Kasumi-1 (cell line): Measurements from ENCODE around the gene CCDC57.

Source experiments
- DNase-seq, 2 experiments: peaks; one replicate each; lab custom pipeline; 2025; lab: John Stamatoyannopoulos, UW

Gene CCDC57

GRCh38 chr17:82106688-82107305 lies 105.8 kb downstream of the CCDC57 start:
- no peak for DNase-seq

- DNase-seq: peak; percentile 93 to 97
Measured at GRCh38 chr17:82105882-82106687, 106.6 kb downstream of the CCDC57 start.

DNA sequence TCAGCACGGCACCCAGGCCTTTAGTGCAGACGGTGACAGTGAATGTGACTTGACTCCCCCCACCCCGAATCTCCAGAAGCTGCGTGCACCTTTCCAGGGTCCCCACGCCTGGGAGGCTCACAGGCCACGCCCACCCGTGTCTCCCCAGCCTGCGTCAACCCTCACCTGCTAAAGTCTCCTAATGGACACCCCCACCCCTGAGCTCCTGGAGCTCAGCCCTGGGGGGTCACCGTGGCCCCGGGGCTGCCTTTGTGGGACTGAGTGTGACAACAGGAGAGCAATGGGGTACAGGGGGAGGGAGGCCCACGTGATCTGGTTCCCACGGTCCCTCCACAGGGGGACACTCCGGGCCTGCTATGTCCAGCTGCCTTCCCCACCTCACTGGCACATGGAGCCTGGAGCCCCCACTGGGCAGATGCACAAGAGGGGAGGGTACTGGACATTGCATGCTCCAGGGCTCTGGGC lies 107.2 kb downstream of the CCDC57 start:
- no peak for DNase-seq

DNA sequence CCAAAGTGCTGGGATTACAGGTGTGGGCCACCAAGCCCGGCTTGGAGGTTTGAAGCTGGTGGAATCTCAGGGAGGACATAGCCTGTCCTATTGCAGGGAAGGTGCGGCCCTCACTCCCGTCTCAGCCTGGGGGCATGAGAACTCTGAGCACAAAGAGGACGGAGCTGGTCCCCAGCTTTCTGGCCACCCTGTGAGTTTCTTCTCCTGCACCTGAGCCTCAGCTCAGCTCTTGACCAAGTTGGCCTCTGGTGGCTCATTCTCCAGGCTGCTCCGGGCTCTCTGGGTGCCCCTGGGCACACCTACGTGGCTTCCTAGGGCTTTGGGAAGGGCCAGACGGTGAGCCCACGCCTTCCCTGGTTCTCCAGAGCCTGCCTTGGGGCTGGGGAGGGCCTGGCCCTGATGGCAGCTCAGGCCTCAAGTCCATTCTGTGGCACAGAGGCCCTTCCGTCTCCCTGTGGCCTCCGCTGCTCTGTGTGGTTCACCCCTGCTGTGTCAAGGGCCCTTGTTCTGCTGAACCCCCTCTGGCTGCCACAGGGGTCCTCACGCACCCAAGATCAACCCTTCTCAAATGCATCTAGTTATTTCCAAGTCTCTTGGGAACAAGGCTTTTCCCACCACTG lies 107.7 kb downstream of the CCDC57 start:
- DNase-seq: no peak

GRCh38 chr17:82103553-82104451 lies 108.8 kb downstream of the CCDC57 start:
- DNase-seq: no peak

GRCh38 chr17:82101767-82102679 lies 110.6 kb downstream of the CCDC57 start:
- no peak for DNase-seq

- DNase-seq: no peak
Measured at GRCh38 chr17:82101301-82101715, 111.3 kb downstream of the CCDC57 start.

GRCh38 chr17:82100502-82101298 lies 111.9 kb downstream of the CCDC57 start:
- no peak for DNase-seq

DNA sequence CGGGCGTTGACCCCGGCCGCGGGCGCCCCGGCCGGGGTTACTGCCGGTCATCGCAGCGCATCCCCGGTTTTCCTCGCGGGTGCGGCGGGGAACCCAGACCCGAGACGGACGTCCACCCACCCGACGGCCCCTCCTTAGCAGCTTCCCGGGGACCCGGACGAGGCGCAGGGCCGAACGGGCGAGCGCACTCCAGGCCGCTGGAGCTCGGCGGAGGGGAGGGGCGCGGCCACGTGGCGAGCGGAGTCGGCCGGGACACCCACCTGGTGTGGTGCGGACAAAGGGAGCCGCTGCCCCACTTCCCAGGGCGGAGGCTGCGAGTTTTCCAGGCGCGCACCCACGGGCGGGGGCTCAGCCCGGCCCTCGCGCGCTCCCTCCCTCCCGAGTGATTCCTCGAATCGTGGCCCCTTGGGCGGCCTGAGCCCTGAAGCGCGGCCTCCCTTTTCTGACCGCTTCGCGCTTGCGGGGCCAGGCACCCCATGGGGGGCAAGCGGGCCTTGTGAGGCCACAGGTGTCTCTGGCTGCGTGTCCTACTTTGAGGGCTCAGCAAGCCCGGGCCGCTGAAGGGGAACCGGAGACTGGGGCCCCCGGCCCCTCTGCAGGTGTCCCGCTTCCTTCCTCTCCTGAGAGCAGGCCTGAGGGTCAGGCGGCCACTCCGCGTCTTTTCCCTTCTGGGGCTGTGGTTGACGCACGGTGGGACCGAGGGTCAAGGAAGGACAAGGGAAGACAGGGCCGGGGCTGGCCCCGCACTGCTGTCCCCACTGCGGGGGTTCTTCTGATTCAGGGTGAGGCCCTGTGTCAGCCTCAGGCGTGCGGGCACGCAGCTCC lies 113.5 kb downstream of the CCDC57 start:
- DNase-seq: peak in 1 of 2 experiments; percentile 17

GRCh38 chr17:82098169-82098938 lies 114.3 kb downstream of the CCDC57 start, which contains the start of gene FASN:
Gene FASN (minus strand): TSS chr17:82098236. CDS start chr17:82096445, 1,791 bp downstream.
- DNase-seq: peak; percentile 93 to 94

- DNase-seq: no peak
Measured at GRCh38 chr17:82097919-82098168, 114.8 kb downstream of the CCDC57 start.

DNA sequence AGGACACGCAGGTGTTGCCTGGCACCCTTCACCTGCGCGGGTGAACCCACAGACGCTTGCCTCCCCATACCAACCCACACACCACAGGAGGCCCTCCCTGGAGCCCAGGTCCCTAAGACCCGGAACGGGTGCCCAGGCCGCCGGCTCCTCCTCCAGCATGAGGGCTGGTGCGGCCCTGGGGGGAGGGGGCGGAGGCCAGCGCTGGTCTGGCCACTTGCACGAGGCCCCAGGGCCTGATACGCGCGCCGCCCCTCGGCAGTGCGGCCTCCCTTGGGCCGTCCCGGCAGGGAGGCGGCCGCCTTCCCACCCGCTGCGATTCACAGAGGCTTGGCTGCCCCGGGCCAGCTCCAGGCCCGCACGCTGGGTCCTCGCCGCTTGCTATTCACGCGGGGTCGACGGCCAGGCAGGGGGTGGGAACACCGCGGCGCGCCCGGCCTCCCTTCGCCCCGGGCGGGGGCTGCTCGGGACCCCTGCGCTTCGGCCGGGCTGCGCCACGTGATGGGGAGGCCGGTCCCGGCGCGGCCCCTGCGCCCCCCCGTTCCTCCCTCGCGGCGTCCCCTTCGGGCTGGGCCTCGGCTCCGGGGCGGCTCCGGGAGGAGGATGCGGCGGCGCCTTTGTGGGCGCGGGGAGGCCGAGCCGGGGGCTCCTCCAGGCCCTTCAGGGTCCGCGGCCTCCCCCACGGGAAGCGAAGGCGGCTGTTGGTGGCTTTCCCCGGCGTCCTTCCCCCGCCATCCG lies 115.3 kb downstream of the CCDC57 start:
- DNase-seq: no peak

DNA sequence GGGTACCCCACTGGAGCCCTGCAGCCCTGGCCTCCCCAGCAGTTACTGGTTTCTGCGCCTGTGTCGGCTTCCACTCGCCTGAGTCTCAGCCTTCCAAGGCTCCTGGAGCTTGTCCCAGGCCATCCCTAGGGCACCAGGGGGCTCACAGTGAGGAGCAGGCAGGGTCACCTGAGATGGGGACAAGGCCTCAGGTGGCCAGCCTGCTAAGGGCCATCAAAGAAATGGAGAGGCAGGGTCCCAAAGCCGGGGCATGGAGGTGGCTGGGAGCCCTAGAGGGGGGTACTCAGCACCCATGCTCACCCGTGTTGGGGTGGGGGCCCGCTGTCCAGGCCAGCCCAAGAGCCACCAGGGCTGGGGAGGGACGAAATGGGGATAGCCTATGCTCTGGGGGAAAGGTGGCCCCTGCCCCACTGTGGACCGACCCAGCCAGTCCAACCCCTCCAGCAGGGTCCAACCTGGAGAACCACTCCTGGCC lies 115.9 kb downstream of the CCDC57 start:
- no peak for DNase-seq

DNA sequence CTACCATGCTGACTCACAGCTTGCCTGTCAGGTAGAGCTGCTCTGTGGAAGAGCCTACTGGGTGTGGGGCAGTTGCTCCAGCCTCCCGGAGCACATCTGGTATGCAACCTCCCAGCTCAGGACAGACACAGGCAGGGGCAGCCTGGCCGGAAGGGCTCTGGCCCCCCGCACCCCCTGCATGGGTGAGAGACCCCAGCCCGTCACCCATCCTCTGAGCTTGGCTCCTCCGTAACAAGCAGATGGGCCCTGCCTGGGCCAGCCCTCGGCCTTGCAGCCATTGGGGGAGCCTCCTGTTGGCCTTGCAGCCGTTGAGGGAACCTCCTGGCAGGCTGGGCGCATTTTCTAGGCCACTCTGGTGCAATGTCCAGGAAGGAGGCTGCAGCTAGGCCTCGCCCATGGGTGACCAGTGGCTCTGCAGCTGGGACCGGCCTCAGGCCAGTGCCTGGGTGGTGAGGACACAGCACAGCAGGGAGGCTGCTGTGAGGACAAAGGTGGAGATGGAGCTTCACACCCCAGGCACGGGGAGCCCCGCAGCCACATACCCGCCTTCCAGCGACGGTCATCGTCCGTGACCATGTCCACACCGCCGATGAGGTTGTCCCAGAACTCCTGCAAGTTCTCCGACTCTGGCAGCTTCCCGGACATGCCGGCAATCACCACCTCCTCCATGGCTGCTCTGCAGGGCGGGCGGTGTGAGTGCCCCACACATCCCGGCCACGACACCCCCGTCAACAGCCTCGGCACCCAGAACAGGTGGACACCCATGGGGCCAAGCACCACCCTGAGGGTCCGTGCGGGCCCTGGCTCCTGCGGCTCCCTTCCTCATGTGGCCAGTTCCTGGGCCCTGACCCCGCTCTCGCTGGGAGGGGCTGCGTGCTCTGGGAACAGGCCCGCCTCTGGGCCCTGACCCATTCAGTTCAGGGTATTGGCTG lies 116.6 kb downstream of the CCDC57 start:
- DNase-seq: no peak

DNA sequence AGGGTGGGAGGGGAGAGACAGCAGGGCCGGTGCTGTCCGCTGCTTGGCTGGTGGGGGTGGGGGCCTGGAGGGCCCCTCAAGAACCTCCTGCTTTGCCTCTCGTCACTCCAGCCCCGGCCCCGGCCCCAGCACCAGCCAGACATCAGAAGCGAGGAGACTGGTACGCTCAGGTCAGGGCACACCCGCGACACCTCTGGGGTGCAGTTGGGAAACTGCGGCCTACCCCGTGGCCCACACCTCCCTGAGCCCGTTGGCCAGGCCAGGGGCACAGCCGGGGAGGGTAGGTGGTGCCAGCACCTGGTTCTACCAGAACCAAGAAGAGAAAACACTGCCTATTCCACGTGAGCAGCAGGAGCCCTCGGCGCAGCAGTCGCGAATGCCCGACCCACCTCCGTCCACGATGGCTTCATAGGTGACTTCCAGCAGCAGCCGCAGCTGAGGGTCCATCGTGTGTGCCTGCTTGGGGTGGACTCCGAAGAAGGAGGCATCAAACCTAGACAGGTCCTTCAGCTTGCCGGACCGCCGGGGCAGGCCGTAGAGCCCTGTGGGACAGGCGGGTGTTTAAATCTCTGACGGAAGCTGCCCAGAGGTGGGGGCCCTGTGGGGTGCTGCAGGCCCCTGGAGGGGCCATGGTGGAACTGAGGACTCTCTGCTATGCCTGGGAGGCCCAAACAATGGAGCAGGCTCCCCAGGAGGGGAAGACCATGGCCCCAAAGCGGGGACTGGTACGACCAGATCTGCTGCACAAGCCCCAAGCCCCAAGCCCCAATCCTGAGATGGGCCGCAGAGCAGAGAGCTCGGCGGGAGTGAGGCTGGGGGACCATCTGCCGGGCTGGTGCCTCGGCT lies 117.5 kb downstream of the CCDC57 start:
- DNase-seq: no peak
